Breast epithelium (tissue), 3 donors: ENCODE measurements around the gene IL19.

Source experiments
- POLR2A ChIP-seq: fragments of 450-650 bp; IDR thresholded peaks from one replicate; pipeline ENCODE4 v1.6.1; 2016; ENCODE audit warnings: antibody characterized with exemption, mild to moderate bottlenecking, moderate library complexity
- TF ChIP-seq, protein P1 (sequence below), 3 donors: fragments of 450-650 bp; IDR thresholded peaks; one replicate each; pipeline ENCODE4 v1.5.1; 2016 to 2017; ENCODE audit warnings: antibody characterized with exemption in 3 of 3, mild to moderate bottlenecking in 3 of 3, moderate library complexity in 3 of 3

DNA sequence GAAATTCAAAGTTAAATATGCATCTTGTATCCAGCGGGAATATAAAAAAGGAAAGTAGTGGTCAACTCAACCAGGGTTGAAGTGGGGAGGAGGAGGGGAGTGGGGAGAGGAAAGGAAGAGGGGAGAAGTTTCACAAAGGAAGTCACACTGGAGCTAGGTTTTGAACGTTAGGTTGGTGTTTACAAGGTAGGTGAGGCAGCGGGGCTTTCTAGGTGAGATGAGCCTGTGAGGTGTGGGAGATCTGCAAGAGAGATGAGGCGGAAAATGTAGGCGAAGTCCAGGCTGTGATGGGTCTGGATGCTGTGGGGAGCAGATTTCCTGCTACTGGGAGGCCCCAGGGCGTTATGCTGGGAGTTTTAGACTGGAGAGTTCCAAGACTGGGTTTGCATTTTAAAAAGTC, 58.7 kb downstream of the IL19 start:
- TF ChIP-seq, protein P1, sequence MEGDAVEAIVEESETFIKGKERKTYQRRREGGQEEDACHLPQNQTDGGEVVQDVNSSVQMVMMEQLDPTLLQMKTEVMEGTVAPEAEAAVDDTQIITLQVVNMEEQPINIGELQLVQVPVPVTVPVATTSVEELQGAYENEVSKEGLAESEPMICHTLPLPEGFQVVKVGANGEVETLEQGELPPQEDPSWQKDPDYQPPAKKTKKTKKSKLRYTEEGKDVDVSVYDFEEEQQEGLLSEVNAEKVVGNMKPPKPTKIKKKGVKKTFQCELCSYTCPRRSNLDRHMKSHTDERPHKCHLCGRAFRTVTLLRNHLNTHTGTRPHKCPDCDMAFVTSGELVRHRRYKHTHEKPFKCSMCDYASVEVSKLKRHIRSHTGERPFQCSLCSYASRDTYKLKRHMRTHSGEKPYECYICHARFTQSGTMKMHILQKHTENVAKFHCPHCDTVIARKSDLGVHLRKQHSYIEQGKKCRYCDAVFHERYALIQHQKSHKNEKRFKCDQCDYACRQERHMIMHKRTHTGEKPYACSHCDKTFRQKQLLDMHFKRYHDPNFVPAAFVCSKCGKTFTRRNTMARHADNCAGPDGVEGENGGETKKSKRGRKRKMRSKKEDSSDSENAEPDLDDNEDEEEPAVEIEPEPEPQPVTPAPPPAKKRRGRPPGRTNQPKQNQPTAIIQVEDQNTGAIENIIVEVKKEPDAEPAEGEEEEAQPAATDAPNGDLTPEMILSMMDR (IDR thresholded peaks at IDR 0.05), result no peak
- no peak for TF ChIP-seq POLR2A
